ENCODE data around the gene SLAMF7. TPM values are rescaled to one million over a fixed set of nuclear protein-coding genes. Genes with fewer than 3 reads are reported as not detected.

Gene SLAMF7
- polyA plus RNA-seq, 2 of the 4 experiments (the other 2 are of a cell fraction), result 0.57 to 1.8 TPM

GRCh38 chr1:160721473-160721872, 17.6 kb upstream of the SLAMF7 start:
- peaks cover 6% of the 10 kb centered on the region for H3K4me1 ChIP-seq
- no peak for FAIRE-seq
- ATAC-seq, result no peak
- H3K4me2 ChIP-seq, result no peak overlapping the region
- no peaks in the 10 kb centered on the region for H3K9me3 ChIP-seq
- no peak for TF ChIP-seq EHMT2 (IDR thresholded peaks at IDR 0.05; ENCODE audit: low read depth)
- no peak for TF ChIP-seq EP300 (IDR thresholded peaks at IDR 0.05)
- no peak for TF ChIP-seq RAD21 (conservative IDR thresholded peaks at IDR 0.05 in 1 of 2, IDR thresholded peaks at IDR 0.05 in 1 of 2)
- TF ChIP-seq HOXB13 (CRISPR knock-in tag; IDR thresholded peaks at IDR 0.05; ENCODE audit: low read depth), result no peak
- TF ChIP-seq FOSL2 (IDR thresholded peaks at IDR 0.05), result no peak
- no peak for TF ChIP-seq FOSL2 (CRISPR knock-in tag; IDR thresholded peaks at IDR 0.05)
- no peak for TF ChIP-seq ZNF302 (CRISPR knock-in tag; IDR thresholded peaks at IDR 0.05)
- TF ChIP-seq KDM5A (IDR thresholded peaks at IDR 0.05), result no peak
- no peak for DNase-seq (ENCODE audit: low read depth in 1 of 2, low spot score in 1 of 2)
- no peak overlapping the region for H3K4me3 ChIP-seq
- ChIA-PET POLR2A (no interaction called here), CTCF (interaction anchor here (0.5 to 7.4 kb wide), 5 partner anchors 9 to 339 kb away, joined by 3 to 97 read pairs (median 4); partner anchors contain the start of gene ITLN2)
- H3K27ac ChIP-seq, result no peak overlapping the region

- H3K27ac ChIP-seq, result no peak overlapping the region
- CTCF ChIA-PET, result interaction anchor here (0.9 to 7.4 kb wide), 8 partner anchors 11 to 230 kb away, joined by 3 to 97 read pairs (median 4); partner anchors contain the start of gene ITLN2
- no peak for TF ChIP-seq NFE2L2 (conservative IDR thresholded peaks at IDR 0.05; ENCODE audit: low read length)
- POLR2A ChIA-PET, result no interaction called here
- ATAC-seq (no peak), FAIRE-seq (no peak), DNase-seq (ENCODE audit: low read depth in 1 of 2, low spot score in 1 of 2) (no peak)
- no peak overlapping the region for H3K4me3 ChIP-seq
- H3K9me3 ChIP-seq, result no peaks in the 10 kb centered on the region
- WGBS (ENCODE audit: missing lambda C conversion rate), result 82% methylated on average over 10 of the region's 10 CpGs
- no peak overlapping the region for H3K4me2 ChIP-seq
- H3K4me1 ChIP-seq, result peaks cover 14% of the 10 kb centered on the region
These were observed 16.3 kb upstream of the SLAMF7 start for GRCh38 chr1:160722726-160723125.

- FAIRE-seq (no peak), DNase-seq (ENCODE audit: low read depth in 1 of 2, low spot score in 1 of 2) (no peak), ATAC-seq (no peak)
- ChIA-PET CTCF (interaction anchor here (0.6 to 7.4 kb wide), 12 partner anchors 10 to 374 kb away, joined by 3 to 97 read pairs (median 4); partner anchors contain the start of gene ITLN2), POLR2A (no interaction called here)
- no peak overlapping the region for H3K4me2 ChIP-seq
- TF ChIP-seq KDM5A (IDR thresholded peaks at IDR 0.05), result no peak
- peak; percentile 69 for TF ChIP-seq MAFK (IDR thresholded peaks at IDR 0.05; ENCODE audit: partially characterized antibody)
- H3K9me3 ChIP-seq, result no peaks in the 10 kb centered on the region
- WGBS (ENCODE audit: missing lambda C conversion rate), result 67% methylated on average over 2 of the region's 2 CpGs
- no peak overlapping the region for H3K4me3 ChIP-seq
- peaks cover 14% of the 10 kb centered on the region for H3K4me1 ChIP-seq
- no peak overlapping the region for H3K27ac ChIP-seq
These were observed 15.7 kb upstream of the SLAMF7 start for GRCh38 chr1:160723332-160723731.

- CTCF ChIA-PET, result interaction anchor here (0.6 to 7.4 kb wide), 22 partner anchors 9 to 373 kb away, joined by 3 to 97 read pairs (median 5); partner anchors contain the start of gene ITLN2
- Histone ChIP-seq H3K4me3 (peak overlapping the region; percentile 26; the same call in 2 of the 3 replicates), H3K4me2 (peak overlapping the region; percentile 47), H3K27ac (0 out of 6 replicates have a peak overlapping the region, but pooled peaks of 1 of the 2 experiments have one; percentile 68), H3K4me1 (peaks cover 14% of the 10 kb centered on the region), H3K9me3 (no peaks in the 10 kb centered on the region)
- ATAC-seq, result peak; percentile 55 to 57; a peak in 5 of 6 replicates
- POLR2A ChIA-PET, result no interaction called here
- FAIRE-seq, result no peak
- 61% methylated on average over 11 of the region's 11 CpGs for WGBS (ENCODE audit: missing lambda C conversion rate)
- no peak for TF ChIP-seq TFCP2L1 (CRISPR knock-in tag; IDR thresholded peaks at IDR 0.05)
- TF ChIP-seq ZFP36 (IDR thresholded peaks at IDR 0.05; ENCODE audit: borderline replicate concordance, partially characterized antibody), result no peak
- no peak for TF ChIP-seq CTCF (IDR thresholded peaks at IDR 0.05)
- no peak for TF ChIP-seq ATOH8 (CRISPR knock-in tag; IDR thresholded peaks at IDR 0.05; ENCODE audit: low read depth)
- TF ChIP-seq GATA3 (IDR thresholded peaks at IDR 0.05; ENCODE audit: borderline replicate concordance), result no peak
- TF ChIP-seq NFE2L2 (conservative IDR thresholded peaks at IDR 0.05; ENCODE audit: low read length), result no peak
- no peak for TF ChIP-seq RARB (CRISPR knock-in tag; IDR thresholded peaks at IDR 0.05)
- TF ChIP-seq FOSL2 (IDR thresholded peaks at IDR 0.05), result no peak
- TF ChIP-seq FOSL2 (CRISPR knock-in tag; IDR thresholded peaks at IDR 0.05), result no peak
- no peak for TF ChIP-seq SMC3 (IDR thresholded peaks at IDR 0.05)
- no peak for TF ChIP-seq MAX (IDR thresholded peaks at IDR 0.05)
- TF ChIP-seq EP300 (IDR thresholded peaks at IDR 0.05), result no peak
- TF ChIP-seq RNF2 (IDR thresholded peaks at IDR 0.05; ENCODE audit: borderline replicate concordance, low read depth), result no peak
- DNase-seq (ENCODE audit: low read depth in 1 of 2, low spot score in 1 of 2), result peak; percentile 8 to 35
These were observed 14.4 kb upstream of the SLAMF7 start for GRCh38 chr1:160724465-160725242.

Data from A549 (cell line).